Thyroid gland (tissue), 4 donors: ENCODE data around the gene ABHD12.

Source experiments
- POLR2A ChIP-seq, 2 donors: fragments of 450-650 bp; IDR thresholded peaks; one replicate each; pipeline ENCODE4 v1.6.1; 2017; ENCODE audit warnings: antibody characterized with exemption in 2 of 2, mild to moderate bottlenecking in 2 of 2, moderate library complexity in 1 of 2
- TF ChIP-seq, protein P1 (sequence below), 6 experiments: fragments of 200-600 bp in 3 of 6; fragments of 450-650 bp in 3 of 6; sonication (generic) in 3 of 6; IDR thresholded peaks; one replicate each; pipeline ENCODE4 v1.5.1; 2016 to 2019; ENCODE audit warnings: antibody characterized with exemption in 6 of 6, mild to moderate bottlenecking in 2 of 6, inconsistent platforms in 1 of 6, moderate library complexity in 1 of 6

DNA sequence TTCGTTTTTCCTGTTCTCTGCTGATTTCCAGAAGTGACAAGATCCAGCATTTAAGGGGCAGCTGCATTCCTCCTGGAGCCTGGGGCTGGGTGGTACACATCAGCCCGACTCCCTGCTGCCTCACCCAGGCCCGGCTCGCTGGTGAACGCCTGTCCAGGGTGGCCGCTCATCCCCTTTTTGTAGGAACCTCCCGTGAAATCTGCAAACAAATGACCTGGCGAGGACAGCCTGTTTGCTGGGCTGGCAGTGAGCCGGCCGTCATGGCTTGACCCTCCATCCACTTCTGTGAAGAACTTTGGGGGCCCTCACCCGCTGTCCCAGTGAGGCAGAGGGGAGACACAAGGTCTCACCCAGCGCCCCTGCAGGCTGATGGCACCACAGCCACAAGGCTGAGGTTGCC is 103.7 kb downstream of the ABHD12 start:
- TF ChIP-seq, protein P1, sequence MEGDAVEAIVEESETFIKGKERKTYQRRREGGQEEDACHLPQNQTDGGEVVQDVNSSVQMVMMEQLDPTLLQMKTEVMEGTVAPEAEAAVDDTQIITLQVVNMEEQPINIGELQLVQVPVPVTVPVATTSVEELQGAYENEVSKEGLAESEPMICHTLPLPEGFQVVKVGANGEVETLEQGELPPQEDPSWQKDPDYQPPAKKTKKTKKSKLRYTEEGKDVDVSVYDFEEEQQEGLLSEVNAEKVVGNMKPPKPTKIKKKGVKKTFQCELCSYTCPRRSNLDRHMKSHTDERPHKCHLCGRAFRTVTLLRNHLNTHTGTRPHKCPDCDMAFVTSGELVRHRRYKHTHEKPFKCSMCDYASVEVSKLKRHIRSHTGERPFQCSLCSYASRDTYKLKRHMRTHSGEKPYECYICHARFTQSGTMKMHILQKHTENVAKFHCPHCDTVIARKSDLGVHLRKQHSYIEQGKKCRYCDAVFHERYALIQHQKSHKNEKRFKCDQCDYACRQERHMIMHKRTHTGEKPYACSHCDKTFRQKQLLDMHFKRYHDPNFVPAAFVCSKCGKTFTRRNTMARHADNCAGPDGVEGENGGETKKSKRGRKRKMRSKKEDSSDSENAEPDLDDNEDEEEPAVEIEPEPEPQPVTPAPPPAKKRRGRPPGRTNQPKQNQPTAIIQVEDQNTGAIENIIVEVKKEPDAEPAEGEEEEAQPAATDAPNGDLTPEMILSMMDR (IDR thresholded peaks at IDR 0.05): no peak
- TF ChIP-seq POLR2A (IDR thresholded peaks at IDR 0.05): no peak
